ENCODE results near the gene RANGAP1. TPM values are rescaled to one million over a fixed set of nuclear protein-coding genes. Genes with fewer than 3 reads are reported as not detected.

The RANGAP1 gene
- total and polyA plus RNA-seq, 2 of the 8 experiments (the other 6 are each of a cell fraction or from before 2014, with no cell fraction given): 121 to 171 TPM

- Histone ChIP-seq H2BK12ac (ENCODE audit: low read depth, low read length) (no peak overlapping the region), H2BK120ac (replicated peaks; ENCODE audit: low read depth, low read length) (no peak overlapping the region), H3K18ac (ENCODE audit: extremely low read depth, low read length) (no peak overlapping the region), H2AFZ (ENCODE audit: low read length) (no peak overlapping the region), H3K79me1 (ENCODE audit: low read depth, low read length) (peaks cover 10% of the 10 kb centered on the region), H3K56ac (replicated peaks; ENCODE audit: insufficient read length, low read depth, low read length) (no peak overlapping the region), H3K23me2 (ENCODE audit: low read depth, low read length) (no peaks in the 10 kb centered on the region), H2BK15ac (ENCODE audit: low read length) (no peak overlapping the region), H3K79me2 (ENCODE audit: control insufficient read depth in 1 of 2, insufficient read depth in 2 of 2, low read length in 2 of 2) (peaks cover 7 to 37% of the 10 kb centered on the region in 2 experiments; a peak in 2 of 4 replicates), H4K20me1 (replicated peaks in 1 of 2; ENCODE audit: control insufficient read depth in 1 of 2, insufficient read depth in 2 of 2, low read length in 2 of 2) (peaks cover 2 to 5% of the 10 kb centered on the region in 2 experiments), H3K4me2 (ENCODE audit: insufficient read depth in 1 of 2, low read depth in 2 of 2, low read length in 2 of 2) (no peak overlapping the region), H4K8ac (ENCODE audit: extremely low read depth, insufficient read depth, low read length) (no peak overlapping the region), H4K5ac (ENCODE audit: insufficient read length, low read depth, low read length) (no peak overlapping the region), H3K27ac (ENCODE audit: low read depth, low read length) (no peak overlapping the region), H3K4ac (replicated peaks; ENCODE audit: insufficient read length, low read depth, low read length) (no peak overlapping the region), H3K27me3 (replicated peaks in 1 of 4; ENCODE audit: control insufficient read depth in 3 of 4, extremely low read depth in 1 of 4, insufficient read depth in 3 of 4, low read length in 3 of 4) (no peaks in the 10 kb centered on the region), H2BK20ac (ENCODE audit: low read length) (no peak overlapping the region), H3K9ac (replicated peaks in 1 of 4; ENCODE audit: extremely low read depth in 1 of 4, low read depth in 3 of 4, low read length in 3 of 4) (no peak overlapping the region), H3K4me1 (replicated peaks in 1 of 4; ENCODE audit: control insufficient read depth in 3 of 4, insufficient read depth in 4 of 4, low read length in 3 of 4) (peaks cover 0 to 6% (median 0%) of the 10 kb centered on the region in 4 experiments; a peak in 2 of 7 replicates), H2AK5ac (ENCODE audit: low read depth, low read length) (no peak overlapping the region), H3K23ac (ENCODE audit: insufficient read length) (no peak overlapping the region), H2BK5ac (ENCODE audit: low read depth, low read length) (no peak overlapping the region; the same call in 1 of the 2 replicates), H3K9me3 (ENCODE audit: insufficient read depth in 2 of 2, low read depth in 1 of 2, low read length in 1 of 2) (no peaks in the 10 kb centered on the region), H4K91ac (replicated peaks; ENCODE audit: insufficient read length, low read length) (no peak overlapping the region), H3K14ac (ENCODE audit: insufficient read length) (no peak overlapping the region), H3K36me3 (ENCODE audit: control insufficient read depth in 2 of 4, insufficient read depth in 4 of 4, low read length in 3 of 4) (0 out of 8 replicates have a peak, but pooled peaks cover 0 to 4% (median 2%) of the 10 kb centered on the region in 4 experiments), H3K4me3 (ENCODE audit: extremely low read depth in 1 of 4, insufficient read depth in 2 of 4, low read depth in 3 of 4, low read length in 4 of 4) (no peak overlapping the region)
- POLR2A ChIA-PET (ENCODE audit: partially characterized antibody): interaction anchor here (0.6 to 3.3 kb wide), 5 partner anchors 10 to 55 kb away, joined by 3 to 9 read pairs (median 4); no protein-coding TSS in a partner anchor
- DNase-seq (ENCODE audit: low read depth in 1 of 2, low spot score in 2 of 2): no peak
- CTCF ChIA-PET (ENCODE audit: partially characterized antibody): no interaction called here
- WGBS, 2 experiments (ENCODE audit: extremely low coverage in 1 of 2, insufficient coverage in 1 of 2, insufficient read length in 1 of 2, insufficient replicate concordance in 2 of 2, low coverage in 1 of 2, low lambda C conversion rate in 2 of 2, missing lambda C conversion rate in 1 of 2): 80 to 100% methylated on average over 1 of the region's 1 CpG
- TF ChIP-seq SAP30 (IDR thresholded peaks at IDR 0.05; ENCODE audit: insufficient read depth, insufficient replicate concordance, low read length): no peak
- no peak for FAIRE-seq
Measured at GRCh38 chr22:41315586-41315985, 29.6 kb upstream of the RANGAP1 start.
